ENCODE results near the gene TENM4. TPM values are rescaled to one million over a fixed set of nuclear protein-coding genes. Genes with fewer than 3 reads are reported as not detected.

Gene TENM4
- total and polyA plus RNA-seq, 2 of the 8 experiments (the other 6 are each of a cell fraction or from before 2014, with no cell fraction given): 3.5 to 7.2 TPM

- no peak for FAIRE-seq
- TF ChIP-seq MAX (IDR thresholded peaks at IDR 0.05): no peak
- TF ChIP-seq CBX8 (IDR thresholded peaks at IDR 0.05; ENCODE audit: borderline replicate concordance, low read depth, low read length): no peak
- TF ChIP-seq ZNF274 (IDR thresholded peaks at IDR 0.05; ENCODE audit: borderline replicate concordance, extremely low read depth, low read length): no peak
- TF ChIP-seq JUND (IDR thresholded peaks at IDR 0.05; ENCODE audit: low read length): no peak
- no peak for TF ChIP-seq SUZ12 (IDR thresholded peaks at IDR 0.05; ENCODE audit: low read length)
- TF ChIP-seq HDAC6 (IDR thresholded peaks at IDR 0.05; ENCODE audit: low read depth, low read length): no peak
- no peak for TF ChIP-seq CTCF (IDR thresholded peaks at IDR 0.05; ENCODE audit: control extremely low read depth in 1 of 3, insufficient read depth in 1 of 3, low read depth in 1 of 3, low read length in 3 of 3)
- TF ChIP-seq KDM4A (IDR thresholded peaks at IDR 0.05; ENCODE audit: low read depth, low read length, severe bottlenecking): no peak
- no peak for TF ChIP-seq BCL11A (IDR thresholded peaks at IDR 0.05; ENCODE audit: low read depth in 2 of 2, low read length in 2 of 2)
- TF ChIP-seq EZH2 (IDR thresholded peaks at IDR 0.05; ENCODE audit: low read depth, low read length, severe bottlenecking): no peak
- TF ChIP-seq ASH2L (IDR thresholded peaks at IDR 0.05; ENCODE audit: low read length): no peak
- TF ChIP-seq YY1 (IDR thresholded peaks at IDR 0.05; ENCODE audit: low read depth, low read length): no peak
Measured at GRCh38 chr11:78694152-78694551, 746.7 kb downstream of the TENM4 start.

More at GRCh38 chr11:78694152-78694551, 746.7 kb downstream of the TENM4 start:
- ChIA-PET POLR2A (ENCODE audit: partially characterized antibody) (interaction anchor here (1.6 kb wide), 1 partner anchor 10 kb away, joined by 7 read pairs; no protein-coding TSS in a partner anchor), CTCF (ENCODE audit: partially characterized antibody) (interaction anchor here (0.9 to 3.3 kb wide), 4 partner anchors 9 to 104 kb away, joined by 4 to 20 read pairs (median 12); no protein-coding TSS in a partner anchor)
- no peak overlapping the region for H2AK5ac ChIP-seq (ENCODE audit: low read depth, low read length)
- no peak overlapping the region for H2BK12ac ChIP-seq (ENCODE audit: low read depth, low read length)
- H3K18ac ChIP-seq (ENCODE audit: extremely low read depth, low read length): no peak overlapping the region
- no peak overlapping the region for H3K23ac ChIP-seq (ENCODE audit: insufficient read length)
- no peaks in the 10 kb centered on the region for H3K36me3 ChIP-seq (ENCODE audit: control insufficient read depth in 2 of 4, insufficient read depth in 4 of 4, low read length in 3 of 4)
- H3K27me3 ChIP-seq (replicated peaks in 1 of 4; ENCODE audit: control insufficient read depth in 3 of 4, extremely low read depth in 1 of 4, insufficient read depth in 3 of 4, low read length in 3 of 4): no peaks in the 10 kb centered on the region; a peak in 1 of 7 replicates
- H4K20me1 ChIP-seq (replicated peaks in 1 of 2; ENCODE audit: control insufficient read depth in 1 of 2, insufficient read depth in 2 of 2, low read length in 2 of 2): no peaks in the 10 kb centered on the region
- no peaks in the 10 kb centered on the region for H3K79me1 ChIP-seq (ENCODE audit: low read depth, low read length)
- H2BK15ac ChIP-seq (ENCODE audit: low read length): no peak overlapping the region
- no peaks in the 10 kb centered on the region for H3K79me2 ChIP-seq (ENCODE audit: control insufficient read depth in 1 of 2, insufficient read depth in 2 of 2, low read length in 2 of 2)
- no peaks in the 10 kb centered on the region for H3K9me3 ChIP-seq (ENCODE audit: insufficient read depth in 2 of 2, low read depth in 1 of 2, low read length in 1 of 2)
- H3K4me2 ChIP-seq (ENCODE audit: insufficient read depth in 1 of 2, low read depth in 2 of 2, low read length in 2 of 2): no peak overlapping the region
- no peaks in the 10 kb centered on the region for H3K23me2 ChIP-seq (ENCODE audit: low read depth, low read length)
- no peak overlapping the region for H3K9ac ChIP-seq (replicated peaks in 1 of 4; ENCODE audit: extremely low read depth in 1 of 4, low read depth in 3 of 4, low read length in 3 of 4)
- no peak overlapping the region for H3K56ac ChIP-seq (replicated peaks; ENCODE audit: insufficient read length, low read depth, low read length)
- H4K5ac ChIP-seq (ENCODE audit: insufficient read length, low read depth, low read length): no peak overlapping the region
- H3K4ac ChIP-seq (replicated peaks; ENCODE audit: insufficient read length, low read depth, low read length): no peak overlapping the region
- H2AFZ ChIP-seq (ENCODE audit: low read length): no peak overlapping the region
- DNase-seq (ENCODE audit: low read depth in 1 of 2, low spot score in 2 of 2): no peak
- H2BK20ac ChIP-seq (ENCODE audit: low read length): no peak overlapping the region
- H3K14ac ChIP-seq (ENCODE audit: insufficient read length): no peak overlapping the region
- H3K27ac ChIP-seq (ENCODE audit: low read depth, low read length): no peak overlapping the region
- H2BK120ac ChIP-seq (replicated peaks; ENCODE audit: low read depth, low read length): no peak overlapping the region
- H2BK5ac ChIP-seq (ENCODE audit: low read depth, low read length): no peak overlapping the region
- H3K4me3 ChIP-seq (ENCODE audit: extremely low read depth in 1 of 4, insufficient read depth in 2 of 4, low read depth in 3 of 4, low read length in 4 of 4): no peak overlapping the region
- H4K8ac ChIP-seq (ENCODE audit: extremely low read depth, insufficient read depth, low read length): no peak overlapping the region
- no peak overlapping the region for H4K91ac ChIP-seq (replicated peaks; ENCODE audit: insufficient read length, low read length)
- peaks cover 0 to 4% (median under 1%) of the 10 kb centered on the region in 4 experiments; a peak in 5 of 7 replicates for H3K4me1 ChIP-seq (replicated peaks in 1 of 4; ENCODE audit: control insufficient read depth in 3 of 4, insufficient read depth in 4 of 4, low read length in 3 of 4)
- WGBS, 2 experiments (ENCODE audit: extremely low coverage in 1 of 2, insufficient coverage in 1 of 2, insufficient read length in 1 of 2, insufficient replicate concordance in 2 of 2, low coverage in 1 of 2, low lambda C conversion rate in 2 of 2, missing lambda C conversion rate in 1 of 2): 97% methylated on average over 4 of the region's 4 CpGs; no CpG with 5 or more reads in 1 of the 2 experiments
